ENCODE results near the gene SLC16A4.
A peak's percentile ranks its signal among the peaks of the same experiment; 100 is the strongest.
"Not testable (repeated sequence)": the region's sequence is repeated elsewhere in the genome, so short reads cannot be mapped to it uniquely, and the experiment has no call there.

Gene SLC16A4

GRCh38 chr1:110390692-110391245, at the start of gene SLC16A4:
Gene SLC16A4 (minus strand): TSS chr1:110391026. CDS start chr1:110389323, 1,703 bp downstream.
- no peak for DNase-seq

DNA sequence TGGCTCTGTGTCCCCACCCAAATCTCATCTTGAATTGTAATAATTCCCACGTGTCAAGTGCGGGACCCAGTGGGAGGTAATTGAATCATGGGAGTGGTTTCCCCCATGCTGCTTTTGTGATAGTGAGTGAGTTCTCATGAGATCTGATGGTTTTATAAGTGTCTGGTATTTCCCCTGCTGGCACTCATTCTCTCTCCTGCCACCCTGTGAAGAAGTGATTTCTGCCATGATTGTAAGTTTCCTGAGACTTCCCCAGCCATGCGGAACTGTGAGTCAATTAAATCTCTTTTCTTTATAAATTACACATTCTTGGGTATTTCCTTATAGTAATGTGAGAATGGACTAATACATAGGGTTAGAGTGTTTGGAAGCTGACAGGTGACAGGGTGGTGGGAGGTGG, 49.0 kb upstream of the SLC16A4 start:
- DNase-seq = not testable (repeated sequence)

DNA sequence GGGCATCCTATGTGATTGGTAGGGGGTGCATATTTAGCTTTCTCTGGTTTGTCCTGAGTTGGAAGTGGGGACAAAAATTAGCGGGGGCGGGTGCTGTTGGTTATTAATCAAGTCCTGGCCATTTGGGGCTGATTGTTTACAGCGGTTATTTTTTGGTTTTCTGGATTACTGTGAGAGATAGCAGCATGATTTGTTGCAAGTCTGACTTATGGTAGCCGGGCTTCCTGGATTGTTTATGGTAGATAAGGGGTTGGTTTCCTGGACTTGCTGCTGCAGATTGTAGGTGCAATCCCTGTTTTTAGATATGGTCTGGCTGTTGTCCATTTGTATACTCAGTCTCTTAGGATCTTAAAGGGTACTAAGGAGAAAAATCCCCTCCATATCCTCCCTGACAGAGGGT, 48.1 kb upstream of the SLC16A4 start:
- DNase-seq = no peak

GRCh38 chr1:110437645-110438299, 46.9 kb upstream of the SLC16A4 start:
- DNase-seq = not testable (repeated sequence)

GRCh38 chr1:110436635-110437034, 45.8 kb upstream of the SLC16A4 start:
- no peak for DNase-seq

GRCh38 chr1:110434946-110435345, 44.1 kb upstream of the SLC16A4 start:
- no peak for DNase-seq

- DNase-seq = no peak
Observed at GRCh38 chr1:110433803-110434202, 43.0 kb upstream of the SLC16A4 start.

GRCh38 chr1:110433213-110433612, 42.4 kb upstream of the SLC16A4 start:
- no peak for DNase-seq

GRCh38 chr1:110430901-110431300, 40.1 kb upstream of the SLC16A4 start:
- DNase-seq = no peak

GRCh38 chr1:110430366-110430765, 39.5 kb upstream of the SLC16A4 start:
- no peak for DNase-seq

DNA sequence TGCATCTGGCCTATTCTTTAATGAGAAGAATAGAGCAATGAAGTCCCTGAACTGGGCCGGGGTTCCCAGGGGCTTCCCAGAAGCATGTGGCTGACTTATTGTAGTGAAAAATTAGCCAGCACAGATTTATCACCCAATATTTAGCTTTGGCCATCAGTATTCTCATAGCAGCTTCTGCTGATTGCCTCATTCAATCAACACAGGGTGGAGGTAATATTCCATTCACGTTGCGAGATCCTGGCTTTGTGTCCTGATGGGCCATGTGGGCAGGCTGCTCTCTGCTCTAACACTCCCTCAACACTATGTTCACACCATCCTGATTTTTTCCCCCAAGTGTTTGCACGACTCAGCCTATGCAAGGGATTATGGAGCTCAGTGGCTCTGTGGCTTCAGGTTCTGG, 38.1 kb upstream of the SLC16A4 start:
- DNase-seq = no peak

- no peak for DNase-seq
Observed at GRCh38 chr1:110426854-110427253, 36.0 kb upstream of the SLC16A4 start.

DNA sequence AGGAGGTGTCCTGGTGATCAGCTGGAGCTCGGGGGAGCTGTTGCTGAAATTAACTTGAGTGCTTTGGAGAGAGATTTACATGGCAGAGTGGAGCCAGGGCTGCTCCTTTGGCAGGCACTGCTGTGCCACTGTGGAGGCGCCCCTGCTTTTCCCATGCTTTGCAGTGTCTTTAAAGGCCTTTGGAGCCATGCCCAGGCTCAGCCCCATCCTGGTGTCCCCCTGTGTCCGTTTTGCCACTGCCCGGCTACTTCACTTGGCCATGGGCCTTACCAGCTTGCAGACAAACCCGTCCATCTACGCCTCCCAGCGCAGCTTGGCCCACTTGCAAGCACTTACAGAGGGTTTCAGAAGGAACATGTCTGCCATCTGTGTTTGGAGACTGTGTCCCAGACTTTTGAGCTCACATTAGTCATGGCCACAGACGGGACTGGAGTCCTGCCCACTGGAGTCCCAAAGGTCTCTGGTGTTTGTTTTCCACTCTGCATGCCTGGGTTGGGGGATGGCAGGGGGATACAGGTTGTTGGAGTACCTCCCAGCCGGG, 34.9 kb upstream of the SLC16A4 start:
- no peak for DNase-seq

GRCh38 chr1:110424699-110425611, 34.1 kb upstream of the SLC16A4 start:
- DNase-seq = no peak

GRCh38 chr1:110420874-110421793, 30.3 kb upstream of the SLC16A4 start:
- no peak for DNase-seq

- DNase-seq = no peak
Observed at GRCh38 chr1:110420023-110420662, 29.3 kb upstream of the SLC16A4 start.

DNA sequence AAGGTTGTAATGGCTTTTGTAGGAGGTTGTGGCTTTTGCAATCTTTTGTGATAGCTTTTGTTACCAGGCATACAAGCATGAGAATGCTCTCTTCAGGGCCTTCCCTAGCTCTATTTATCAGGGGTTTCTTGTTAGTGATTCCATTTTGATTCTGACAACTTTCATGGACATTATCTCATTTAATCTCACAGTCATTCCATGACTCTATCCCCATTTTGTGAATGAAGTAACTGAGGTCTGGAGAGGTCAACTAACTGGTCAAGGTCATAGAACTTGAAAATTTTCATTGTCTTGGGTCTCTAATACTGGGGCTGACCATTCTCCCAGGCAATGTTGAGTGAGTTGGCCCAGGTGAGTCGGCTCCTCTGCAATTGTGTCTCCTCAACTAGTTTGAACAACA, 27.9 kb upstream of the SLC16A4 start:
- no peak for DNase-seq

- DNase-seq = not testable (repeated sequence)
Observed at GRCh38 chr1:110413045-110413444, 22.2 kb upstream of the SLC16A4 start.

DNA sequence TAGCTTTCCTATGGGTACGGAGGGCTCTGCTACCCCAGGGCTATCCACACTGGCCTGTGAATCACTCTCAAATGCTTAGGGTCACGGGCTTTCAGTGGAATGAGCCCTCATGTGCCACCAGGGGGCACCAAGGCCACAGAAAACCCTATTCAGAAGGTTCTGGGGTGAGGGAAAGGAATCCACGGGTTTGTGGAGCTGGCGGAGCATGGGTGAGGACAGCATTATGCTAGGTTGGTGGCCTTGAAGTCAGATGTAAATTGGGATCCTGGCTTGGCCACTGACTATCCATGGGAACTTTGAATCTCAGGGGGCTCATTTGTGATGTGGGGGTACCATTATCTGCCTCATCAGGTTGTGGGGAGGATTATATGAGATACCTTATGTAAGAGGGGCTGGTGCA, 21.8 kb upstream of the SLC16A4 start:
- peak; percentile 57 for DNase-seq

DNA sequence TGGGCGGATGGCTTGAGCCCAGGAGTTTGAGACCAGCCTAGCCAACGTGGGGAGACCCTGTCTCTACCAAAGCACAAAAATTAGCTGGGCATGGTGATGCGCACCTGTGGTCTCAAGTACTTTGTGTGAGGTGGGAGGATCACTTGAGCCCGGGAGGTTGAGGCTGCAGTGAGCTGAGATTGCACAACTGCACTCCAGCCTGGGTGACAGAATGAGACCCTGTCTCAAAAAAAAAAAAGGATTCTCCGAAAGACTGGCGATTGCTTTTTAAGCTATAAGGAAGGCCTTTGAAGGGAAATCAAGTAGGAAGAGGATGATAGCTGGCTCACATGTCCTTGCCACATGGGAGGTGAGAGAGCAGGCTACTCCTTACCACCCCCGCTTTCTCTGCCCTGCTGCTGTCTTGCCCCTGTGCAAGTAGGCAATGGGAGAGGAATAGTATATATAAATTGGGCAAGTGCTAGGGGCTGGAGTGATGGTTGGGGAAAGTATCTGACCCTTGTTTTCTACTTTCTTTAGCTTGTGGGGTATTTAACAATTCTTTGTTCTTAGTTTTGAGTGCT, 20.4 kb upstream of the SLC16A4 start:
- DNase-seq = no peak

GRCh38 chr1:110409316-110409715, 18.5 kb upstream of the SLC16A4 start:
- no peak for DNase-seq

GRCh38 chr1:110408488-110408887, 17.7 kb upstream of the SLC16A4 start:
- DNase-seq = no peak
